Vagina (tissue), 2 donors: ENCODE measurements around the gene STK38L.

Experiments used
- POLR2A ChIP-seq, 2 donors: fragments of 450-650 bp; IDR thresholded peaks; one replicate each; pipeline ENCODE4 v1.6.1; 2017; ENCODE audit warnings: antibody characterized with exemption in 2 of 2, mild to moderate bottlenecking in 2 of 2, moderate library complexity in 2 of 2
- TF ChIP-seq, protein P1 (sequence below), 3 experiments: fragments of 450-650 bp in 2 of 3; fragments of 200-600 bp in 1 of 3; sonication (generic) in 1 of 3; IDR thresholded peaks; one replicate each; pipeline ENCODE4 v1.5.1; 2017 to 2019; ENCODE audit warnings: antibody characterized with exemption in 3 of 3, mild to moderate bottlenecking in 2 of 3, moderate library complexity in 2 of 3

DNA sequence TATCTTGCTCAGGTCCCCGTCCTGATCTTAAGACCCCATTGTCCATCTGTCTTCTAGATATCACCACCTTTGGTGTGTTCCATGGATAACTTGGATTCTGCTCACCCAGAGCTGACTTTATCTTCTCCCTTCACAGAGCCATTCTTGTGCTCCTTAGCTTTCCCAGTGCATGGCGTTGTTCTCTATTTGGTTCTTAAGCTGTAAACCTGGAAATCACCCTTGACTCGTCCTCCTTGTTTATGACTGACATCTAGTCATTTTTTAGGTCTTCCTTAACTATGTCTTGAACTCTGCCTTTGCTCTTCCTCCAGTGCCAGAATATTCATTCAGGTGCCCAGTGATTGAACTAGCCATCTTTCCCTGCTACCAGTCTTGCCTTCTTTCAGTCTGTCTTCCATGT is 11.7 kb downstream of the STK38L start:
- no peak for TF ChIP-seq POLR2A (IDR thresholded peaks at IDR 0.05)
- TF ChIP-seq, protein P1, sequence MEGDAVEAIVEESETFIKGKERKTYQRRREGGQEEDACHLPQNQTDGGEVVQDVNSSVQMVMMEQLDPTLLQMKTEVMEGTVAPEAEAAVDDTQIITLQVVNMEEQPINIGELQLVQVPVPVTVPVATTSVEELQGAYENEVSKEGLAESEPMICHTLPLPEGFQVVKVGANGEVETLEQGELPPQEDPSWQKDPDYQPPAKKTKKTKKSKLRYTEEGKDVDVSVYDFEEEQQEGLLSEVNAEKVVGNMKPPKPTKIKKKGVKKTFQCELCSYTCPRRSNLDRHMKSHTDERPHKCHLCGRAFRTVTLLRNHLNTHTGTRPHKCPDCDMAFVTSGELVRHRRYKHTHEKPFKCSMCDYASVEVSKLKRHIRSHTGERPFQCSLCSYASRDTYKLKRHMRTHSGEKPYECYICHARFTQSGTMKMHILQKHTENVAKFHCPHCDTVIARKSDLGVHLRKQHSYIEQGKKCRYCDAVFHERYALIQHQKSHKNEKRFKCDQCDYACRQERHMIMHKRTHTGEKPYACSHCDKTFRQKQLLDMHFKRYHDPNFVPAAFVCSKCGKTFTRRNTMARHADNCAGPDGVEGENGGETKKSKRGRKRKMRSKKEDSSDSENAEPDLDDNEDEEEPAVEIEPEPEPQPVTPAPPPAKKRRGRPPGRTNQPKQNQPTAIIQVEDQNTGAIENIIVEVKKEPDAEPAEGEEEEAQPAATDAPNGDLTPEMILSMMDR (IDR thresholded peaks at IDR 0.05), result no peak
